DMS53 treated with DMSO at 0.1 percent for 48 hours (cell line): ENCODE results near the gene KRT75.
"Not testable (repeated sequence)": the region's sequence is repeated elsewhere in the genome, so short reads cannot be mapped to it uniquely, and the experiment has no call there.

Experiments
- DNase-seq: peaks from one replicate; lab custom pipeline; 2025; ENCODE audit not compliant: unreplicated experiment; lab: John Stamatoyannopoulos, UW

KRT75 gene

GRCh38 chr12:52434081-52434733 is at the start of gene KRT75:
Gene KRT75, minus strand, starts transcription at chr12:52434371. Its CDS starts 67 bp downstream, at chr12:52434304.
- DNase-seq, result no peak

- no peak for DNase-seq
Measured at GRCh38 chr12:52480073-52480472, 45.9 kb upstream of the KRT75 start.

GRCh38 chr12:52477651-52478050 is 43.5 kb upstream of the KRT75 start:
- DNase-seq, result no peak

- no peak for DNase-seq
Measured at GRCh38 chr12:52474212-52474611, 40.0 kb upstream of the KRT75 start.

- no peak for DNase-seq
Measured at GRCh38 chr12:52473768-52474167, 39.6 kb upstream of the KRT75 start, which contains the start of gene KRT6C. Gene KRT6C, minus strand, starts transcription at chr12:52473805. Its CDS starts 68 bp downstream, at chr12:52473737.

- DNase-seq, result no peak
Measured at GRCh38 chr12:52469853-52470252, 35.7 kb upstream of the KRT75 start.

GRCh38 chr12:52464897-52465296 is 30.7 kb upstream of the KRT75 start:
- DNase-seq, result no peak

GRCh38 chr12:52461693-52462092 is 27.5 kb upstream of the KRT75 start:
- DNase-seq, result no peak

GRCh38 chr12:52458861-52459260 is 24.7 kb upstream of the KRT75 start:
- no peak for DNase-seq

- DNase-seq, result no peak
Measured at GRCh38 chr12:52455821-52456220, 21.6 kb upstream of the KRT75 start.

GRCh38 chr12:52454411-52455201 is 20.4 kb upstream of the KRT75 start:
- DNase-seq, result no peak

GRCh38 chr12:52452101-52452500 is 17.9 kb upstream of the KRT75 start, which contains the start of gene KRT6B:
Gene KRT6B, minus strand, starts transcription at chr12:52452146. Its CDS starts 68 bp downstream, at chr12:52452078.
- no peak for DNase-seq

- DNase-seq, result no peak
Measured at GRCh38 chr12:52448228-52448627, 14.1 kb upstream of the KRT75 start.

- not testable (repeated sequence) for DNase-seq
Measured at GRCh38 chr12:52447196-52447595, 13.0 kb upstream of the KRT75 start.

GRCh38 chr12:52446367-52447045 is 12.3 kb upstream of the KRT75 start:
- DNase-seq, result no peak

- no peak for DNase-seq
Measured at GRCh38 chr12:52445876-52446275, 11.7 kb upstream of the KRT75 start.

GRCh38 chr12:52444647-52445595 is 10.8 kb upstream of the KRT75 start:
- no peak for DNase-seq

GRCh38 chr12:52443966-52444365 is 9.8 kb upstream of the KRT75 start:
- DNase-seq, result no peak

- DNase-seq, result no peak
Measured at GRCh38 chr12:52442600-52443061, 8.5 kb upstream of the KRT75 start.

- no peak for DNase-seq
Measured at GRCh38 chr12:52441320-52441911, 7.2 kb upstream of the KRT75 start.
